Neural cell (in vitro differentiated cells): ENCODE measurements around the gene RSPO4.

ENCODE experiments used
- EP300 ChIP-seq: fragments of 450-650 bp; conservative IDR thresholded peaks from 2 replicates; pipeline ENCODE4 v1.6.1; 2014; ENCODE audit warnings: antibody characterized with exemption, mild to moderate bottlenecking, moderate library complexity; ENCODE audit not compliant: poor library complexity, severe bottlenecking
- EZH2 ChIP-seq: fragments of 200-600, 300-800 bp; shearing (Covaris generic), sonication (generic); IDR thresholded peaks from 2 replicates; pipeline ENCODE4 v1.6.1; 2014; ENCODE audit warnings: antibody characterized with exemption, low read length, borderline replicate concordance, mild to moderate bottlenecking; ENCODE audit not compliant: insufficient read depth, poor library complexity, severe bottlenecking
- MXI1 ChIP-seq: fragments of 450-650 bp; conservative IDR thresholded peaks from 2 replicates; pipeline ENCODE4 v1.6.1; 2014; ENCODE audit warnings: antibody characterized with exemption, mild to moderate bottlenecking; ENCODE audit not compliant: poor library complexity, severe bottlenecking
- POLR2AphosphoS5 ChIP-seq: IDR thresholded peaks from 2 replicates; pipeline ENCODE4 v1.6.1; 2012
- RAD21 ChIP-seq: fragments of 450-650 bp; conservative IDR thresholded peaks from 2 replicates; pipeline ENCODE4 v1.6.1; 2014; ENCODE audit warnings: antibody characterized with exemption, mild to moderate bottlenecking, moderate library complexity
- SMC3 ChIP-seq: fragments of 450-650 bp; conservative IDR thresholded peaks from 2 replicates; pipeline ENCODE4 v1.6.1; 2014; ENCODE audit warnings: antibody characterized with exemption, mild to moderate bottlenecking, moderate library complexity; ENCODE audit not compliant: poor library complexity
- TAF1 ChIP-seq: IDR thresholded peaks from 2 replicates; pipeline ENCODE4 v1.6.1; 2012; ENCODE audit warnings: low read depth
- TF ChIP-seq, protein P1 (sequence below): fragments of 450-650 bp; IDR thresholded peaks from 2 replicates; pipeline ENCODE4 v1.5.1; 2014; ENCODE audit warnings: antibody characterized with exemption, mild to moderate bottlenecking, moderate library complexity; ENCODE audit not compliant: poor library complexity, severe bottlenecking
- TF ChIP-seq, protein P2 (sequence below): IDR thresholded peaks from 2 replicates; pipeline ENCODE4 v1.6.1; 2012; ENCODE audit warnings: borderline replicate concordance

DNA sequence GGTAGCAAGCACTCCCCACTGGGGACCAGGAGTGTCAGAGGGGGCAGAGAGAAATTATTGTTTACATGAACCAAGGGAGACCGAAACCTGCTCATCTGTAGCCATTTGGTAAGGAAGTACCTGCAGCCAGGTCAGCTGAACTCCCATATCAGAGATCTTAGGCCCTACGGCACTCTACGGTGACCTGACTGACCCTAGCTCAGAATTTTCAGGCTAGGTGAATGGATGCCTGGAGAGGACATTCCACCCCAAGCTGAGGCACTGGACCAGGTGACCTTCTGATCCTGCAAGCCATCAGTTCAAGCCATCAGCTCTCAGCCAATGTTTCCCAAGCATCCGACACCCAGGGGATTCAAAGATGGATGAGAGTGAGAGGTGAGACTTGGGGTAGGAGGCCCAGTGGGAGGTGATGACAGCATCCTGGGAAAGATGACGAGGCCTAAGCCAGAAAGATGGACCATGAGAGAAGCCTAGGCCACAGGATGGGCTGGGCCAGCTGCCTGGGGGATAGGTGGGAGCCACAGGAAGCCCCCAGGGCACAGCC is 88.7 kb downstream of the RSPO4 start:
- no peak for TF ChIP-seq EP300
- TF ChIP-seq, protein P1, sequence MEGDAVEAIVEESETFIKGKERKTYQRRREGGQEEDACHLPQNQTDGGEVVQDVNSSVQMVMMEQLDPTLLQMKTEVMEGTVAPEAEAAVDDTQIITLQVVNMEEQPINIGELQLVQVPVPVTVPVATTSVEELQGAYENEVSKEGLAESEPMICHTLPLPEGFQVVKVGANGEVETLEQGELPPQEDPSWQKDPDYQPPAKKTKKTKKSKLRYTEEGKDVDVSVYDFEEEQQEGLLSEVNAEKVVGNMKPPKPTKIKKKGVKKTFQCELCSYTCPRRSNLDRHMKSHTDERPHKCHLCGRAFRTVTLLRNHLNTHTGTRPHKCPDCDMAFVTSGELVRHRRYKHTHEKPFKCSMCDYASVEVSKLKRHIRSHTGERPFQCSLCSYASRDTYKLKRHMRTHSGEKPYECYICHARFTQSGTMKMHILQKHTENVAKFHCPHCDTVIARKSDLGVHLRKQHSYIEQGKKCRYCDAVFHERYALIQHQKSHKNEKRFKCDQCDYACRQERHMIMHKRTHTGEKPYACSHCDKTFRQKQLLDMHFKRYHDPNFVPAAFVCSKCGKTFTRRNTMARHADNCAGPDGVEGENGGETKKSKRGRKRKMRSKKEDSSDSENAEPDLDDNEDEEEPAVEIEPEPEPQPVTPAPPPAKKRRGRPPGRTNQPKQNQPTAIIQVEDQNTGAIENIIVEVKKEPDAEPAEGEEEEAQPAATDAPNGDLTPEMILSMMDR: no peak
- no peak for TF ChIP-seq POLR2AphosphoS5
- TF ChIP-seq EZH2: no peak
- TF ChIP-seq SMC3: no peak
- TF ChIP-seq, protein P2, sequence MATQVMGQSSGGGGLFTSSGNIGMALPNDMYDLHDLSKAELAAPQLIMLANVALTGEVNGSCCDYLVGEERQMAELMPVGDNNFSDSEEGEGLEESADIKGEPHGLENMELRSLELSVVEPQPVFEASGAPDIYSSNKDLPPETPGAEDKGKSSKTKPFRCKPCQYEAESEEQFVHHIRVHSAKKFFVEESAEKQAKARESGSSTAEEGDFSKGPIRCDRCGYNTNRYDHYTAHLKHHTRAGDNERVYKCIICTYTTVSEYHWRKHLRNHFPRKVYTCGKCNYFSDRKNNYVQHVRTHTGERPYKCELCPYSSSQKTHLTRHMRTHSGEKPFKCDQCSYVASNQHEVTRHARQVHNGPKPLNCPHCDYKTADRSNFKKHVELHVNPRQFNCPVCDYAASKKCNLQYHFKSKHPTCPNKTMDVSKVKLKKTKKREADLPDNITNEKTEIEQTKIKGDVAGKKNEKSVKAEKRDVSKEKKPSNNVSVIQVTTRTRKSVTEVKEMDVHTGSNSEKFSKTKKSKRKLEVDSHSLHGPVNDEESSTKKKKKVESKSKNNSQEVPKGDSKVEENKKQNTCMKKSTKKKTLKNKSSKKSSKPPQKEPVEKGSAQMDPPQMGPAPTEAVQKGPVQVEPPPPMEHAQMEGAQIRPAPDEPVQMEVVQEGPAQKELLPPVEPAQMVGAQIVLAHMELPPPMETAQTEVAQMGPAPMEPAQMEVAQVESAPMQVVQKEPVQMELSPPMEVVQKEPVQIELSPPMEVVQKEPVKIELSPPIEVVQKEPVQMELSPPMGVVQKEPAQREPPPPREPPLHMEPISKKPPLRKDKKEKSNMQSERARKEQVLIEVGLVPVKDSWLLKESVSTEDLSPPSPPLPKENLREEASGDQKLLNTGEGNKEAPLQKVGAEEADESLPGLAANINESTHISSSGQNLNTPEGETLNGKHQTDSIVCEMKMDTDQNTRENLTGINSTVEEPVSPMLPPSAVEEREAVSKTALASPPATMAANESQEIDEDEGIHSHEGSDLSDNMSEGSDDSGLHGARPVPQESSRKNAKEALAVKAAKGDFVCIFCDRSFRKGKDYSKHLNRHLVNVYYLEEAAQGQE: no peak
- no peak for TF ChIP-seq TAF1
- TF ChIP-seq RAD21: no peak
- TF ChIP-seq MXI1: no peak
